WTC11 (cell line): ENCODE data around the gene TCP1.

Experiments
- CREB1 ChIP-seq: sonication (generic); formaldehyde crosslinking; IDR thresholded peaks from 2 replicates; pipeline ENCODE4 v1.8.0; 2023; ENCODE audit warnings: mild to moderate bottlenecking, missing genetic modification reagents
- TF ChIP-seq, protein P1 (sequence below): fragments of 200-600 bp; IDR thresholded peaks from 2 replicates; pipeline ENCODE4 v1.8.0; 2022; ENCODE audit warnings: antibody characterized with exemption

DNA sequence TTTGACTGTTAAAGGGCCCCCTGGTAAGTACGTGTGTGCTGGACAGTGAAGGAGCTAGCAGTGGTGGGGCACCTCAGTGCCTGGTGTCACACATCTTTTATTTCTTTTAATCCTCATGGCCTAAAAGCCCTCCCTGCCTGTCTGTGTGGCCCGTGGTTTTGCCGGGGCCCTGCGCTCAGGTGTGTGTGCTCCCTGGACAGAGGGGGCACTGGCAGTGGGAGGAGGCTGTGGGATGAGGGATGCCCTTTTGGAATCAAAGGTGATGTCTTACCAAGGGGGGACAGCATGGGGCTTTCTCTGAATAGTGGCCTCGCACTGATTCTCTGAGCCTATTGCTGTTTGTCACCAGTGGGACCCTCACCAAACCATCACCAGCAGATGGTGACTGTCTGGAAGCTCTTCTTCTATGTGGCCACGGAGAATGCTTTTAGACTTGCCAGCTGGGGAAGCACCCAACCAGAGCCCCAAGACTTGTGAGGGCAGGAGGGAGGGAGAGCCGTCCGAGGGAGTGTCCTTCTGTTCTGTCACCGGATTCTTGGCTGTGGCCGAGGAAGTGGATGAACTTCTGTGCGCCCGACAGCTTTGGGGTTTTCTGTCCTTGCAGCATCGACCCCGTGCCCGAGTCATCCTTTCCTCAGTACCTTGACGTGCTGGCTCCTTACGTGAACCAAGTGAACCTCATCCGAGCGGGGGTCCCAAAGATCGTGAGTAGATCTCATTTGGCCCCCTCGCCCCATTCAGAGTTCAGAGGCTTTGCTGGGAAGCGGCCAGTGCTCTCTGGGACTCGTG, 28.7 kb upstream of the TCP1 start:
- TF ChIP-seq, protein P1, sequence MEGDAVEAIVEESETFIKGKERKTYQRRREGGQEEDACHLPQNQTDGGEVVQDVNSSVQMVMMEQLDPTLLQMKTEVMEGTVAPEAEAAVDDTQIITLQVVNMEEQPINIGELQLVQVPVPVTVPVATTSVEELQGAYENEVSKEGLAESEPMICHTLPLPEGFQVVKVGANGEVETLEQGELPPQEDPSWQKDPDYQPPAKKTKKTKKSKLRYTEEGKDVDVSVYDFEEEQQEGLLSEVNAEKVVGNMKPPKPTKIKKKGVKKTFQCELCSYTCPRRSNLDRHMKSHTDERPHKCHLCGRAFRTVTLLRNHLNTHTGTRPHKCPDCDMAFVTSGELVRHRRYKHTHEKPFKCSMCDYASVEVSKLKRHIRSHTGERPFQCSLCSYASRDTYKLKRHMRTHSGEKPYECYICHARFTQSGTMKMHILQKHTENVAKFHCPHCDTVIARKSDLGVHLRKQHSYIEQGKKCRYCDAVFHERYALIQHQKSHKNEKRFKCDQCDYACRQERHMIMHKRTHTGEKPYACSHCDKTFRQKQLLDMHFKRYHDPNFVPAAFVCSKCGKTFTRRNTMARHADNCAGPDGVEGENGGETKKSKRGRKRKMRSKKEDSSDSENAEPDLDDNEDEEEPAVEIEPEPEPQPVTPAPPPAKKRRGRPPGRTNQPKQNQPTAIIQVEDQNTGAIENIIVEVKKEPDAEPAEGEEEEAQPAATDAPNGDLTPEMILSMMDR, result no peak
- TF ChIP-seq CREB1 (CRISPR knock-in tag), result no peak
